ENCODE measurements around the gene PMEPA1.

DNA sequence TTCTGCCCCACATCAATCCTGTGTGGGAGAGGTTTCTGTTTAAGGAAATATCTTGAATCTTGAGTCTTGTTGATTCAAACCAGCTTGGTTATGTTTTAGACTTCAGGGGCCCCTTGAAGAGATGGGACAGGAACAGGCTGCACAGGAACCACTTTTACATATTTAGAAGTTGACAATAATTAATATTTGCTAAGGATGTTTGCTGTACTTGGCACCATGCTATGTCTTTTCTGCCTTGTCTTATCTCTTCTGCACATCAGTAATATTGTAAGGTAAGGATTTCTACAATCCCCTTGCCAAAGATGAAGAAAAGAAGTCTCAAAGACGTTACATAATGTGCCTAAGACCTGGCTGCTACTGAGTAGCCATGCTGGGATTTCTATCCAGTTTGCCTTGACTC, 48.0 kb upstream of the PMEPA1 start:
- no peak for TF ChIP-seq EZH2 (IDR thresholded peaks at IDR 0.05)
- no peak for TF ChIP-seq POLR2AphosphoS5 (IDR thresholded peaks at IDR 0.05; ENCODE audit: borderline replicate concordance, low read depth, low read length)
